ENCODE data around the gene QRICH1.

DNA sequence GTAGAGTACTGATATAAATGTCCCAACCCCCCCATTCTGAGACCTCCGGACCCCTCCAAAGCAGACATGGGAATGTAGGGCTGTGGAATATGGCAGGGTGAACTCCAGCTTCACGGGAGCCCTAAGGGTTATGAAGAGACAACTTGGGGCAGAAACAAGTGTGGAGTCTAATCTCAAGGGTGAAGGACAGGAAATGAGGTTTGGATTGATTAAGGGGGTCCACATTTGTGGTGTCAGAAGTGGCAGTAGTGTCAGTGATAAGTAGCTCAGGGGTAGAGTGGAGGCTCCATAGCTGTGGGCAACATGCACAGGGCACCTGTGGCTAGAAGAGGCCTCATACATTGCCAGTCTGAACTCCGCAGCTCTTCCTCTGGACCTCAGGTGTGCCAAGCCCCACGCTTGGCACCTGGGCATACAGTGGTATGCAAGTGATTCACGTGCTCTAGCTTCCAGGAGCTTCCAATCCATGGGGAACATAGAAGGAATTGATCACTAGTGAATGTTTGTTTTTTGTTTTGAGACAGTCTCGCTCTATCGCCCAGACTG lies 108.0 kb downstream of the QRICH1 start:
- no peak for TF ChIP-seq POLR2A (IDR thresholded peaks at IDR 0.05; ENCODE audit: low read depth, low read length)
- TF ChIP-seq EP300 (IDR thresholded peaks at IDR 0.05; ENCODE audit: borderline replicate concordance in 1 of 2, control insufficient read depth in 1 of 2, low read depth in 2 of 2, low read length in 2 of 2) = no peak
- TF ChIP-seq, protein P1, sequence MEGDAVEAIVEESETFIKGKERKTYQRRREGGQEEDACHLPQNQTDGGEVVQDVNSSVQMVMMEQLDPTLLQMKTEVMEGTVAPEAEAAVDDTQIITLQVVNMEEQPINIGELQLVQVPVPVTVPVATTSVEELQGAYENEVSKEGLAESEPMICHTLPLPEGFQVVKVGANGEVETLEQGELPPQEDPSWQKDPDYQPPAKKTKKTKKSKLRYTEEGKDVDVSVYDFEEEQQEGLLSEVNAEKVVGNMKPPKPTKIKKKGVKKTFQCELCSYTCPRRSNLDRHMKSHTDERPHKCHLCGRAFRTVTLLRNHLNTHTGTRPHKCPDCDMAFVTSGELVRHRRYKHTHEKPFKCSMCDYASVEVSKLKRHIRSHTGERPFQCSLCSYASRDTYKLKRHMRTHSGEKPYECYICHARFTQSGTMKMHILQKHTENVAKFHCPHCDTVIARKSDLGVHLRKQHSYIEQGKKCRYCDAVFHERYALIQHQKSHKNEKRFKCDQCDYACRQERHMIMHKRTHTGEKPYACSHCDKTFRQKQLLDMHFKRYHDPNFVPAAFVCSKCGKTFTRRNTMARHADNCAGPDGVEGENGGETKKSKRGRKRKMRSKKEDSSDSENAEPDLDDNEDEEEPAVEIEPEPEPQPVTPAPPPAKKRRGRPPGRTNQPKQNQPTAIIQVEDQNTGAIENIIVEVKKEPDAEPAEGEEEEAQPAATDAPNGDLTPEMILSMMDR (IDR thresholded peaks at IDR 0.05 in 2 of 3, conservative IDR thresholded peaks at IDR 0.05 in 1 of 3; ENCODE audit: control insufficient read depth in 2 of 3, extremely low read depth in 1 of 3, insufficient read depth in 1 of 3, low read depth in 3 of 3, low read length in 3 of 3) = no peak
- no peak for TF ChIP-seq SMC3 (IDR thresholded peaks at IDR 0.05; ENCODE audit: borderline replicate concordance, low read length)
- TF ChIP-seq NBN (IDR thresholded peaks at IDR 0.05) = no peak
- TF ChIP-seq SREBF2 (IDR thresholded peaks at IDR 0.05; ENCODE audit: low read length) = no peak
- no peak for TF ChIP-seq GATAD2B (conservative IDR thresholded peaks at IDR 0.05; ENCODE audit: low read depth)
- no peak for TF ChIP-seq EED (IDR thresholded peaks at IDR 0.05; ENCODE audit: low read depth)
- no peak for TF ChIP-seq POLR2AphosphoS5 (IDR thresholded peaks at IDR 0.05; ENCODE audit: low read length)
- TF ChIP-seq SPI1 (IDR thresholded peaks at IDR 0.05; ENCODE audit: borderline replicate concordance, insufficient read depth, low read depth, low read length) = no peak
